GM08714 (cell line): ENCODE results near the gene SLC41A1.
"Not testable (repeated sequence)": the region's sequence is repeated elsewhere in the genome, so short reads cannot be mapped to it uniquely, and the experiment has no call there.

Experiments used
- H3K4me3 ChIP-seq: fragments of 200-500 bp; sonication (Bioruptor generic); 2 replicates; pipeline ENCODE4 v1.5.1; 2014; ENCODE audit warnings: mild to moderate bottlenecking, low read length, inconsistent platforms
- ZNF274 ChIP-seq: IDR thresholded peaks from 2 replicates; pipeline ENCODE4 v1.6.1; 2012; ENCODE audit warnings: mild to moderate bottlenecking, low read depth, low read length

SLC41A1 gene

GRCh38 chr1:205812878-205813754 lies at the start of gene SLC41A1:
TSS of gene SLC41A1 (minus strand) at chr1:205813198. CDS start at chr1:205810441, 2,757 bp downstream.
- peak within 1 kb of the TSS; percentile 47 for H3K4me3 ChIP-seq

GRCh38 chr1:205861540-205861939 lies 48.5 kb upstream of the SLC41A1 start:
- H3K4me3 ChIP-seq, result no peak overlapping the region
- no peak for TF ChIP-seq ZNF274

More at GRCh38 chr1:205812878-205813754, at the start of gene SLC41A1:
- TF ChIP-seq ZNF274, result no peak

GRCh38 chr1:205858141-205858961 lies 45.4 kb upstream of the SLC41A1 start:
- no peak for TF ChIP-seq ZNF274
- no peak overlapping the region for H3K4me3 ChIP-seq

GRCh38 chr1:205857501-205857900 lies 44.5 kb upstream of the SLC41A1 start:
- H3K4me3 ChIP-seq, result not testable (repeated sequence)

GRCh38 chr1:205856433-205856832 lies 43.4 kb upstream of the SLC41A1 start:
- TF ChIP-seq ZNF274, result no peak

GRCh38 chr1:205852969-205853368 lies 40.0 kb upstream of the SLC41A1 start:
- TF ChIP-seq ZNF274, result no peak
- H3K4me3 ChIP-seq, result no peak overlapping the region

More at GRCh38 chr1:205856433-205856832, 43.4 kb upstream of the SLC41A1 start:
- no peak overlapping the region for H3K4me3 ChIP-seq

- no peak for TF ChIP-seq ZNF274
- no peak overlapping the region for H3K4me3 ChIP-seq
Measured at GRCh38 chr1:205851993-205852392, 39.0 kb upstream of the SLC41A1 start.

GRCh38 chr1:205849619-205850355 lies 36.8 kb upstream of the SLC41A1 start, which contains the start of gene PM20D1:
TSS of gene PM20D1 (minus strand) at chr1:205850132. CDS start at chr1:205850072, 60 bp downstream.
- no peak for TF ChIP-seq ZNF274
- no peak within 1 kb of the TSS; the same call in 1 of the 2 replicates for H3K4me3 ChIP-seq

- no peak for TF ChIP-seq ZNF274
- no peak overlapping the region for H3K4me3 ChIP-seq
Measured at GRCh38 chr1:205843036-205843859, 30.2 kb upstream of the SLC41A1 start.

- TF ChIP-seq ZNF274, result no peak
Measured at GRCh38 chr1:205842229-205842628, 29.2 kb upstream of the SLC41A1 start.

GRCh38 chr1:205840146-205840923 lies 27.3 kb upstream of the SLC41A1 start:
- TF ChIP-seq ZNF274, result no peak
- no peak overlapping the region for H3K4me3 ChIP-seq

More at GRCh38 chr1:205842229-205842628, 29.2 kb upstream of the SLC41A1 start:
- H3K4me3 ChIP-seq, result no peak overlapping the region

- H3K4me3 ChIP-seq, result no peak overlapping the region
- TF ChIP-seq ZNF274, result no peak
Measured at GRCh38 chr1:205837382-205837970, 24.5 kb upstream of the SLC41A1 start.
